SU-DHL-6 (cell line): ENCODE results near the gene CCDC93.

ENCODE experiments used
- EZH2phosphoT487 ChIP-seq: fragments of 200-600 bp; sonication (generic), shearing (Covaris generic); conservative IDR thresholded peaks from 2 replicates; pipeline ENCODE4 v1.6.1; 2018; ENCODE audit warnings: mild to moderate bottlenecking, antibody characterized with exemption, low read length, moderate library complexity, mixed read lengths
- TF ChIP-seq, protein P1 (sequence below): fragments of 200-600 bp; sonication (generic); IDR thresholded peaks from one replicate; pipeline ENCODE4 v1.5.1; 2017; ENCODE audit warnings: antibody characterized with exemption, mild to moderate bottlenecking, low read length, moderate library complexity; ENCODE audit not compliant: insufficient read depth, poor library complexity, severe bottlenecking

- TF ChIP-seq, protein P1, sequence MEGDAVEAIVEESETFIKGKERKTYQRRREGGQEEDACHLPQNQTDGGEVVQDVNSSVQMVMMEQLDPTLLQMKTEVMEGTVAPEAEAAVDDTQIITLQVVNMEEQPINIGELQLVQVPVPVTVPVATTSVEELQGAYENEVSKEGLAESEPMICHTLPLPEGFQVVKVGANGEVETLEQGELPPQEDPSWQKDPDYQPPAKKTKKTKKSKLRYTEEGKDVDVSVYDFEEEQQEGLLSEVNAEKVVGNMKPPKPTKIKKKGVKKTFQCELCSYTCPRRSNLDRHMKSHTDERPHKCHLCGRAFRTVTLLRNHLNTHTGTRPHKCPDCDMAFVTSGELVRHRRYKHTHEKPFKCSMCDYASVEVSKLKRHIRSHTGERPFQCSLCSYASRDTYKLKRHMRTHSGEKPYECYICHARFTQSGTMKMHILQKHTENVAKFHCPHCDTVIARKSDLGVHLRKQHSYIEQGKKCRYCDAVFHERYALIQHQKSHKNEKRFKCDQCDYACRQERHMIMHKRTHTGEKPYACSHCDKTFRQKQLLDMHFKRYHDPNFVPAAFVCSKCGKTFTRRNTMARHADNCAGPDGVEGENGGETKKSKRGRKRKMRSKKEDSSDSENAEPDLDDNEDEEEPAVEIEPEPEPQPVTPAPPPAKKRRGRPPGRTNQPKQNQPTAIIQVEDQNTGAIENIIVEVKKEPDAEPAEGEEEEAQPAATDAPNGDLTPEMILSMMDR: no peak
- TF ChIP-seq EZH2phosphoT487: no peak
Measured at GRCh38 chr2:117963446-117963845, 50.4 kb downstream of the CCDC93 start.
